H1 (cell line): Measurements from ENCODE around the gene ZNF836.

Experiments
- BRCA1 ChIP-seq: IDR thresholded peaks from 2 replicates; pipeline ENCODE4 v1.6.1; 2012; ENCODE audit warnings: low read depth, low read length, improper control_type of control experiment
- EP300 ChIP-seq, 2 experiments: IDR thresholded peaks; 1 replicate in 1 of 2; 2 replicates in 1 of 2; pipeline ENCODE4 v1.6.1; 2011 to 2012; ENCODE audit warnings: low read depth in 2 of 2, low read length in 2 of 2, mild to moderate bottlenecking in 2 of 2, borderline replicate concordance in 1 of 2, inconsistent platforms in 1 of 2, moderate library complexity in 1 of 2
- EZH2 ChIP-seq: fragments of 200-600 bp; sonication (generic); IDR thresholded peaks from 2 replicates; pipeline ENCODE4 v1.7.1; 2012; ENCODE audit warnings: low read depth, mild to moderate bottlenecking, moderate library complexity, low read length, inconsistent platforms; ENCODE audit not compliant: severe bottlenecking
- RNF2 ChIP-seq: fragments of 200-900, 300-1000 bp; sonication (generic); IDR thresholded peaks from 2 replicates; pipeline ENCODE4 v1.7.1; 2016; ENCODE audit warnings: borderline replicate concordance, low read depth, mild to moderate bottlenecking, antibody characterized with exemption, low read length; ENCODE audit not compliant: poor library complexity, severe bottlenecking; ENCODE audit errors: missing control alignments
- TAF1 ChIP-seq: IDR thresholded peaks from 2 replicates; pipeline ENCODE4 v1.6.1; 2011; ENCODE audit warnings: mild to moderate bottlenecking, low read depth, low read length
- TEAD4 ChIP-seq: IDR thresholded peaks from 2 replicates; pipeline ENCODE4 v1.6.1; 2012; ENCODE audit warnings: low read depth, low read length, inconsistent platforms, mixed read lengths
- TF ChIP-seq, protein P1 (sequence below), 3 experiments: IDR thresholded peaks; 1 replicate in 2 of 3; 2 replicates in 1 of 3; pipeline versions ENCODE4 v1.5.1 to v1.6.1; 2011; ENCODE audit warnings: low read length in 3 of 3, mild to moderate bottlenecking in 3 of 3, inconsistent platforms in 2 of 3, low read depth in 1 of 3, moderate library complexity in 1 of 3; ENCODE audit not compliant: insufficient read depth in 1 of 3; ENCODE audit errors: control extremely low read depth in 1 of 3
- TF ChIP-seq, protein P2 (sequence below): IDR thresholded peaks from 2 replicates; pipeline ENCODE4 v1.6.1; 2011; ENCODE audit warnings: low read depth, mild to moderate bottlenecking, low read length; ENCODE audit not compliant: insufficient read depth

DNA sequence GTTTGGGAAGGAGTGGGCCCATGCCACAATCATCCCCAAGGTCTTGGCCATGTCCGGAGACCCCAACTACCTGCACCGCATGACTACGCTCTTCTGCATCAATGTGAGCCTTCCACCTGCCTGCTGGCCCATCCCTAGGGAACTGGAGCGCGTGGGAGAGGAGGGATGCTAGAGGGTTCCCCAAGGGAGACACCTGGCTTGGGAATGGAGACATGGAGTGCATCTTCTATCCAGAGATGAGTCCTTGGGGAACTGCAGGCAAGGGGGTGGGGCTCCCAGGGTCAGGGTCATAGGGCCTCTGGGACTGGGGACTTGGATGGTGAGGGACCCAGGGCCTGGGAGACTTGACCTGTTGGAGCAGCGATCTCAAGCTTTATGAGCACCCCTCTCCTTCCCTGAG is 49.6 kb upstream of the ZNF836 start:
- TF ChIP-seq TEAD4 (no peak), TAF1 (no peak), EP300 (IDR thresholded peaks at IDR 0.05; ENCODE audit: borderline replicate concordance in 1 of 2, low read depth in 2 of 2, low read length in 2 of 2) (no peak), EZH2 (no peak), RNF2 (no peak), BRCA1 (no peak)
- TF ChIP-seq, protein P1, sequence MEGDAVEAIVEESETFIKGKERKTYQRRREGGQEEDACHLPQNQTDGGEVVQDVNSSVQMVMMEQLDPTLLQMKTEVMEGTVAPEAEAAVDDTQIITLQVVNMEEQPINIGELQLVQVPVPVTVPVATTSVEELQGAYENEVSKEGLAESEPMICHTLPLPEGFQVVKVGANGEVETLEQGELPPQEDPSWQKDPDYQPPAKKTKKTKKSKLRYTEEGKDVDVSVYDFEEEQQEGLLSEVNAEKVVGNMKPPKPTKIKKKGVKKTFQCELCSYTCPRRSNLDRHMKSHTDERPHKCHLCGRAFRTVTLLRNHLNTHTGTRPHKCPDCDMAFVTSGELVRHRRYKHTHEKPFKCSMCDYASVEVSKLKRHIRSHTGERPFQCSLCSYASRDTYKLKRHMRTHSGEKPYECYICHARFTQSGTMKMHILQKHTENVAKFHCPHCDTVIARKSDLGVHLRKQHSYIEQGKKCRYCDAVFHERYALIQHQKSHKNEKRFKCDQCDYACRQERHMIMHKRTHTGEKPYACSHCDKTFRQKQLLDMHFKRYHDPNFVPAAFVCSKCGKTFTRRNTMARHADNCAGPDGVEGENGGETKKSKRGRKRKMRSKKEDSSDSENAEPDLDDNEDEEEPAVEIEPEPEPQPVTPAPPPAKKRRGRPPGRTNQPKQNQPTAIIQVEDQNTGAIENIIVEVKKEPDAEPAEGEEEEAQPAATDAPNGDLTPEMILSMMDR (IDR thresholded peaks at IDR 0.05; ENCODE audit: control extremely low read depth in 1 of 3, insufficient read depth in 1 of 3, low read depth in 1 of 3, low read length in 3 of 3), result no peak
- TF ChIP-seq, protein P2, sequence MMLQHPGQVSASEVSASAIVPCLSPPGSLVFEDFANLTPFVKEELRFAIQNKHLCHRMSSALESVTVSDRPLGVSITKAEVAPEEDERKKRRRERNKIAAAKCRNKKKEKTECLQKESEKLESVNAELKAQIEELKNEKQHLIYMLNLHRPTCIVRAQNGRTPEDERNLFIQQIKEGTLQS, result no peak
